ENCODE data around the gene PPOX. TPM values are rescaled to one million over a fixed set of nuclear protein-coding genes. Genes with fewer than 3 reads are reported as not detected.

The PPOX gene
- total RNA-seq = 10 to 100 TPM; 59.4 to 69.8 TPM
- polyA plus RNA-seq = 10 to 100 TPM; 16.3 to 25.7 TPM

DNA sequence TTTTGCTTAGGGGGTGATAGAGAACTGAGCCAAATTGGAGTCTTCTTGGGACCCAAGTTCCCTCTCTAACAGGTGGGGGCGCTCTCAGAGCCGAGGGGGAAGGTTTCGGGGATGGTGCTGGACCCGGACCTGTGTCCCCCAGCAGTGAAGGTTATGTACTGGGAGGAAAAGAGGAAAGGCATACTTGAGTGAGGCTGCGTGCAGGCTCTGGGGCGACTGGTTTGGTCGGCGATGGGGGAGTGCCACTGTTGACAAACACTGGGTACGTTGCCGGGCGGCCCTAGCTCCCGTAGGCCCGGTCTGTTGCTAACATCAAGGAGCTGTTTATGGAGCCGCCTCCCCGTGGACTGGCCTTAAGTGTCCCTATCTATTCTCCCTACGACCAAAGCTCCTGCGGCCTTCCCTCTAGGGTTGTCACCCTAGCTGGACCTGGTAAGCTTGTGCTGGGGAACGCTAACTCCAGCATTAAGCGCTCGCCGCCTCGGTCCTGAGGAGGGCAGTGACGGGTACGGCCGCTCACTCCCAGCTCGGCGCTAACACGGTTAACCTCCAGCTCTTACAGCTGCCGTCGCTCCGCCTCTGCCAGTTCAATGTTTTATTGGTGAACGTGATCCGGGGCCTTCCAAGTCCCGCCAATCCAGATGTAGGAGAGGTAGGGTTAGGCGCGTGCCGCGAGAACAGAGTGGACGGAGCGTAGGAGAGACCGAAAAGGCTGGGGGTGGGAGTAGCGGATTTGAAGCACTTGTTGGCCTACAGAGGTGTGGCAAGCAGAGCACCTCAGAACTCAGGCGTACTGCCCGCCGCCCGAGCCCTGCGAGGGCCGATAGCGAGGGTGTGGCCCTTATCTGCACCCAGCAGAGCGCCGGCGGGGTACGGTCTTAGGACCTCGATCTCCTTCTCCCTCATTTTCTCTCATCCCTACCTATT is at the start of gene PPOX:
PPOX (plus strand) TSS at position 685 of the 927 bp plus-strand sequence. CDS start 422 bp downstream, outside the sequence.
- intact Hi-C loops (cut with micrococcal nuclease) = loop anchor here (1.0 to 5.0 kb wide), 6 partner anchors 11 to 119 kb away; partner anchors contain the start of genes B4GALT3, DEDD, NDUFS2 and USF1
- peaks cover 0 to 2% (median 0%) of the 10 kb centered on the region in 8 donors for H3K9me3 Mint-ChIP-seq
- peaks cover 34% of the 10 kb centered on the region for H3K36me3 ChIP-seq (ENCODE audit: insufficient read depth, low read length)
- H3K27ac ChIP-seq (ENCODE audit: low read depth, low read length) = peak within 1 kb of the TSS; percentile 83
- peak within 1 kb of the TSS; percentile 96 to 100 (median 100) for H3K27ac Mint-ChIP-seq
- no peaks in the 10 kb centered on the region for H3K9me3 ChIP-seq (ENCODE audit: control insufficient read depth in 1 of 2, low read length in 2 of 2)
- peak within 1 kb of the TSS; percentile 89 to 96 (median 94) for H3K4me3 Mint-ChIP-seq
- H3K27me3 Mint-ChIP-seq = no peaks in the 10 kb centered on the region
- H3K27me3 ChIP-seq (ENCODE audit: insufficient read depth, low read length) = no peaks in the 10 kb centered on the region
- POLR2A ChIA-PET (ENCODE audit: partially characterized antibody) = interaction anchor here (0.8 to 7.3 kb wide), 32 partner anchors 9 to 224 kb away, joined by 3 to 132 read pairs (median 5); partner anchors contain the start of genes ARHGAP30, B4GALT3, DEDD and KLHDC9
- peaks cover 20 to 45% of the 10 kb centered on the region in 2 donors for H3K36me3 Mint-ChIP-seq
- peaks cover 25 to 75% (median 45%) of the 10 kb centered on the region in 4 donors for H3K4me1 Mint-ChIP-seq
- CTCF ChIA-PET (ENCODE audit: partially characterized antibody) = interaction anchor here (0.6 to 8.2 kb wide), 29 partner anchors 9 to 216 kb away, joined by 3 to 115 read pairs (median 6); partner anchors contain the start of genes APOA2, B4GALT3, CFAP126 and DEDD
- peaks cover 37% of the 10 kb centered on the region for H3K4me1 ChIP-seq (ENCODE audit: insufficient read depth, low read length)
- DNase-seq = peak; percentile 95 to 98 (median 96)
- H3K4me3 ChIP-seq (ENCODE audit: low read length in 2 of 2) = peak within 1 kb of the TSS; percentile 73 to 77

DNA sequence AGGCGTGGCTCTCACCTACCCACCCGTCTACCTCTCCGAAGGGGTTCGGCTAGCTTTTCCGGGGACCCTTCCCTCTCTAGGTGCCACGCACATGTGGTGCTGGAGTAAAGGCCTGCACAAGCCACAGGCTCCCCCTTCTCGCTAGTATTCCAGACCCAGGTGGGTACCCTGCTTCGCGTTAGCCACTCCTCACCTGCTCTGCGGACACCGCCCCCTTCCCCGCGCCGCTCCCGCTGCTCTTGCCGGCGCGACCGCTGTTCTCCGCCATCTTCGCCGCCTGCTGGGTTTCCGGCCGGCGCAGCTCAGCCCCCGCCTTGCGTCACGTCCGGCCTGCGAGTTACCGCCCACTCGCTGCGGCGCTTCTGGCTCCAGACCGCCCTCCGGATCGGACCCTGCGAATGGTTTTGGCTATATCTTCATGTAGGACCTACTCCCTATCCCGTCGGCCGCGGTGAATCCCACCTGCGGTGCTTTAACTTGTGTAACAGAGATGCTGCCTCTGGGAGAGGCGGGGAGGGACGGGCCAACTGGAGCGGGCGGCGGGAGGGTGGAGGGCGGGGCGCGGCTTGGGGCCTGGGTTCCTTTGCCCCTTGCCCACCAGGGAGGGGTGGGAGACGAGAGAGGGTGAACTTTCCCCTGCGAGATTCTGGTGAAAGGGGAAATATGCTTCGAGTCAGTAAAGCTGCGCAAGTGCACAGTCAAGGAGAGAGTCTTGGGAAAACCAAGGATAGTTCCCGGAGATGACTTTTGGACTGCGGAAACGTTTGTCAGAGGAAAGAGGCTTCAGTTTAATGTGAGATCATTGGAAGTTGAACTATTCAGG is 48.3 kb upstream of the PPOX start, which contains the start of the genes NIT1 and PFDN2:
NIT1 (plus strand) TSS at position 347 of the 823 bp plus-strand sequence; CDS start at position 419, 72 bp downstream.
PFDN2 (minus strand) TSS at position 279 of the 823 bp plus-strand sequence; CDS start at position 268, 11 bp downstream.
- Histone ChIP-seq H3K4me3 (ENCODE audit: low read length in 2 of 2) (peak within 1 kb of the TSS; percentile 32 to 95), H3K27me3 (ENCODE audit: insufficient read depth, low read length) (no peaks in the 10 kb centered on the region), H3K36me3 (ENCODE audit: insufficient read depth, low read length) (peaks cover 29% of the 10 kb centered on the region), H3K4me1 (ENCODE audit: insufficient read depth, low read length) (peaks cover 64% of the 10 kb centered on the region), H3K9me3 (ENCODE audit: control insufficient read depth in 1 of 2, low read length in 2 of 2) (no peaks in the 10 kb centered on the region), H3K27ac (ENCODE audit: low read depth, low read length) (peak within 1 kb of the TSS; percentile 94)
- H3K4me1 Mint-ChIP-seq = peaks cover 36 to 79% (median 61%) of the 10 kb centered on the region in 4 donors
- ChIA-PET POLR2A (ENCODE audit: partially characterized antibody) (interaction anchor here (0.6 to 4.3 kb wide), 18 partner anchors 12 to 281 kb away, joined by 3 to 47 read pairs (median 6); partner anchors contain the start of genes ARHGAP30, DEDD, KLHDC9 and NDUFS2), CTCF (ENCODE audit: partially characterized antibody) (interaction anchor here (0.6 to 2.1 kb wide), 9 partner anchors 19 to 108 kb away, joined by 3 to 7 read pairs (median 3); partner anchors contain the start of genes KLHDC9, TOMM40L and TSTD1)
- peaks cover 21 to 57% of the 10 kb centered on the region in 2 donors for H3K36me3 Mint-ChIP-seq
- H3K27me3 Mint-ChIP-seq = no peaks in the 10 kb centered on the region
- intact Hi-C loops (cut with micrococcal nuclease) = loop anchor here (1.0 to 2.0 kb wide), 4 partner anchors 14 to 77 kb away; partner anchors contain the start of genes ARHGAP30 and DEDD
- peak within 1 kb of the TSS; percentile 94 to 98 (median 96) for H3K4me3 Mint-ChIP-seq
- DNase-seq = peak; percentile 83 to 87 (median 86)
- H3K27ac Mint-ChIP-seq = peak within 1 kb of the TSS; percentile 94 to 99 (median 98)
- no peaks in the 10 kb centered on the region for H3K9me3 Mint-ChIP-seq

DNA sequence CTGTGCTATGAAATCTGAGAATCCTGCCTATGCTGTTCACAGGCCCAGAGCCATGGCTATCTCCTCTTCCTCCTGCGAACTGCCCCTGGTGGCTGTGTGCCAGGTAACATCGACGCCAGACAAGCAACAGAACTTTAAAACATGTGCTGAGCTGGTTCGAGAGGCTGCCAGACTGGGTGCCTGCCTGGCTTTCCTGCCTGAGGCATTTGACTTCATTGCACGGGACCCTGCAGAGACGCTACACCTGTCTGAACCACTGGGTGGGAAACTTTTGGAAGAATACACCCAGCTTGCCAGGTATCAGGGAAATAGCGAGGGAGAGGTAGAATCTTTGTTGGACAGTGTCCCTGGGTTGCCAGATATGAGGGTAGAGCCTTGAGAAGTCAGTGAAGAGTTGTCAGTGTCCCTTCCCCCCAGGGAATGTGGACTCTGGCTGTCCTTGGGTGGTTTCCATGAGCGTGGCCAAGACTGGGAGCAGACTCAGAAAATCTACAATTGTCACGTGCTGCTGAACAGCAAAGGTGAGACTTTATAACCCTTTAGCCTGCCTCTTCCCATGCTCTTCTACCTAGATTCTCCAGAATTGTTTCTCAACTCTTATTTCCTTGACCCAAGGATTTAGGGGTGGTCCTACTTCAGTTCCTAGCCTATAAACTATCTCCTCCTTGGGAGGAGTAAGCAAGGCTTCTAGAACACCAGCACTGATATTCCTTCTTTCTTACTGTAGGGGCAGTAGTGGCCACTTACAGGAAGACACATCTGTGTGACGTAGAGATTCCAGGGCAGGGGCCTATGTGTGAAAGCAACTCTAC is 46.9 kb upstream of the PPOX start:
- H3K27ac Mint-ChIP-seq = peak overlapping the region; percentile 94 to 99 (median 98)
- Histone ChIP-seq H3K4me3 (ENCODE audit: low read length in 2 of 2) (peak overlapping the region; percentile 32 to 95), H3K27ac (ENCODE audit: low read depth, low read length) (peak overlapping the region; percentile 94), H3K36me3 (ENCODE audit: insufficient read depth, low read length) (peaks cover 40% of the 10 kb centered on the region), H3K27me3 (ENCODE audit: insufficient read depth, low read length) (no peaks in the 10 kb centered on the region), H3K4me1 (ENCODE audit: insufficient read depth, low read length) (peaks cover 51% of the 10 kb centered on the region), H3K9me3 (ENCODE audit: control insufficient read depth in 1 of 2, low read length in 2 of 2) (no peaks in the 10 kb centered on the region)
- intact Hi-C loops (cut with micrococcal nuclease) = loop anchor here (2.0 kb wide), 1 partner anchor 50 kb away; the partner anchor contains the start of gene ARHGAP30
- H3K36me3 Mint-ChIP-seq = peaks cover 21 to 62% of the 10 kb centered on the region in 2 donors
- peak; percentile 64 to 90 (median 72) for DNase-seq
- ChIA-PET CTCF (ENCODE audit: partially characterized antibody) (no interaction called here), POLR2A (ENCODE audit: partially characterized antibody) (interaction anchor here (0.9 to 4.3 kb wide), 6 partner anchors 13 to 109 kb away, joined by 3 to 47 read pairs (median 12); partner anchors contain the start of genes ARHGAP30, DEDD, TOMM40L and TSTD1)
- no peaks in the 10 kb centered on the region for H3K27me3 Mint-ChIP-seq
- H3K9me3 Mint-ChIP-seq = no peaks in the 10 kb centered on the region
- H3K4me1 Mint-ChIP-seq = peaks cover 26 to 66% (median 48%) of the 10 kb centered on the region in 4 donors
- peak overlapping the region; percentile 87 to 98 (median 96) for H3K4me3 Mint-ChIP-seq

DNA sequence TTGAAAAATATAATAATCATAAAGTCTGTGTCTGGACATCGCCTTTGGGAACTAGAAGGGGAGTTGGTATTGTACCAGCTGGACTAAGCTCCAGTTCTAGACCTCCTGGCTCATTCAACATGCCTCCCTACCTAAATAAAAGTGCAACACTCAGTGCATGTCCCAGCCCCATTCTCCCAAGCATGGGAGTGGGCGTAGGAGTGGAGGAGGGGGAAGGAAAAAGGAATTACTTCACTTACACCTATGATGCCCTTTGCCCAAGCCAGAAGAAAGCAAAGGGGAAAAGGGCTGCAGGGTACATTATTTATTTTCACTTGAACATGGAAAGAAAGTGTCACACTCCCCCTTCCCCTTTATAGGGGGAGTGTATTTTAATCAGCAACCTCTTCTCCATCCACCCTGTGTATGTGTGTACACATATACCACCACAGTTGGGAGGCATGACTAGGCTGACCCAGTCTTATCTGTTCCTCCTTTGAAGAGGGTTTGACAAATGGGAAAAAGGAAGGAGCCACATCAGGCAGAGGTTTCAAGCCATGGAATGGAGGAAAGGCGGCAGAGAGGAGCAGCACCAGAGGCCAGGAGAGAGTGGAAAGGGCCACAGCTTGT is 45.1 kb upstream of the PPOX start:
- intact Hi-C loops (cut with micrococcal nuclease) = no loop called here
- Mint-ChIP-seq H3K4me1 (peaks cover 26 to 53% (median 35%) of the 10 kb centered on the region in 4 donors), H3K36me3 (peaks cover 24 to 70% of the 10 kb centered on the region in 2 donors), H3K27me3 (no peaks in the 10 kb centered on the region), H3K9me3 (no peaks in the 10 kb centered on the region), H3K4me3 (no peak overlapping the region), H3K27ac (peak overlapping the region in 6 of 7 donors; percentile 29 to 67 (median 56))
- Histone ChIP-seq H3K36me3 (ENCODE audit: insufficient read depth, low read length) (peaks cover 52% of the 10 kb centered on the region), H3K9me3 (ENCODE audit: control insufficient read depth in 1 of 2, low read length in 2 of 2) (no peaks in the 10 kb centered on the region), H3K27ac (ENCODE audit: low read depth, low read length) (peak overlapping the region; percentile 94), H3K4me1 (ENCODE audit: insufficient read depth, low read length) (peaks cover 33% of the 10 kb centered on the region), H3K27me3 (ENCODE audit: insufficient read depth, low read length) (no peaks in the 10 kb centered on the region), H3K4me3 (ENCODE audit: low read length in 2 of 2) (no peak overlapping the region)
- POLR2A ChIA-PET (ENCODE audit: partially characterized antibody) = interaction anchor here (1.1 to 1.6 kb wide), 5 partner anchors 10 to 75 kb away, joined by 3 to 6 read pairs (median 5); partner anchors contain the start of genes DEDD and USF1
- CTCF ChIA-PET (ENCODE audit: partially characterized antibody) = interaction anchor here (0.7 to 1.6 kb wide), 6 partner anchors 16 to 124 kb away, joined by 3 to 4 read pairs (median 4); no protein-coding TSS in a partner anchor
- no peak for DNase-seq

DNA sequence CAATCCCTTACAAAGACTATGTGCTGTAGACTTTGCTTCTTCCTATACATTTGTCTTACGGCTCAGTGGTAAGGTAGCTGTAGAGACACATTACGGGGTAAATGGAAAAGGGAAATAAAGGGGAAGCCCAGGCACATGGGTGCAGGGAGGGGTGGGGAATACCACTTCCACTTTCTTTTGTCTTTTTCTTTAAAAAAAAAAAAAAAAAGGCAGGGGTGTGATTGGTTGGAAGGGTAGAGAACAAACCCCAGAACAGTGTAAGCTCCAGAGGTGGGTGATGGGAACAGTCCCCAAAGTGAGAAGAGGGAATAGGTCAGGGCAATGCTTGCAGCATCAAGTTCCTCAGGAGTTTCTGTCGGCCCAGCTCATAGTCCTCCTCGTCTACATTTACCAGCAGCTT is 44.4 kb upstream of the PPOX start:
- no peaks in the 10 kb centered on the region for H3K9me3 ChIP-seq (ENCODE audit: control insufficient read depth in 1 of 2, low read length in 2 of 2)
- Mint-ChIP-seq H3K9me3 (no peaks in the 10 kb centered on the region), H3K4me1 (peaks cover 26 to 50% (median 33%) of the 10 kb centered on the region in 4 donors), H3K4me3 (no peak overlapping the region), H3K27me3 (no peaks in the 10 kb centered on the region), H3K36me3 (peaks cover 29 to 72% of the 10 kb centered on the region in 2 donors), H3K27ac (peak overlapping the region in 4 of 7 donors; percentile 9 to 44 (median 24))
- ChIA-PET CTCF (ENCODE audit: partially characterized antibody) (interaction anchor here (0.7 to 1.6 kb wide), 7 partner anchors 11 to 124 kb away, joined by 3 to 4 read pairs (median 3); partner anchors contain the start of gene DEDD), POLR2A (ENCODE audit: partially characterized antibody) (interaction anchor here (0.6 to 1.6 kb wide), 7 partner anchors 9 to 837 kb away, joined by 3 to 6 read pairs (median 4); partner anchors contain the start of genes DEDD, PEX19 and USF1)
- H3K36me3 ChIP-seq (ENCODE audit: insufficient read depth, low read length) = peaks cover 56% of the 10 kb centered on the region
- H3K4me3 ChIP-seq (ENCODE audit: low read length in 2 of 2) = no peak overlapping the region
- intact Hi-C loops (cut with micrococcal nuclease) = no loop called here
- H3K27ac ChIP-seq (ENCODE audit: low read depth, low read length) = no peak overlapping the region
- DNase-seq = no peak
- peaks cover 26% of the 10 kb centered on the region for H3K4me1 ChIP-seq (ENCODE audit: insufficient read depth, low read length)
- H3K27me3 ChIP-seq (ENCODE audit: insufficient read depth, low read length) = no peaks in the 10 kb centered on the region
